Hepatocyte (in vitro differentiated cells): ENCODE results near the gene FAM13C.

Experiments
- EZH2 ChIP-seq: fragments of 200-600 bp; sonication (generic); IDR thresholded peaks from 2 replicates; pipeline ENCODE4 v1.6.1; 2016; ENCODE audit warnings: antibody characterized with exemption, mild to moderate bottlenecking, borderline replicate concordance
- EZH2phosphoT487 ChIP-seq: fragments of 200-600 bp; sonication (generic); IDR thresholded peaks from one replicate; pipeline ENCODE4 v1.6.1; 2018; ENCODE audit warnings: antibody characterized with exemption, mild to moderate bottlenecking, low read depth, moderate library complexity; ENCODE audit not compliant: unreplicated experiment, severe bottlenecking
- TF ChIP-seq, protein P1 (sequence below): fragments of 200-600 bp; sonication (generic); IDR thresholded peaks from 2 replicates; pipeline ENCODE4 v1.5.1; 2016; ENCODE audit warnings: antibody characterized with exemption, mild to moderate bottlenecking; ENCODE audit not compliant: poor library complexity

DNA sequence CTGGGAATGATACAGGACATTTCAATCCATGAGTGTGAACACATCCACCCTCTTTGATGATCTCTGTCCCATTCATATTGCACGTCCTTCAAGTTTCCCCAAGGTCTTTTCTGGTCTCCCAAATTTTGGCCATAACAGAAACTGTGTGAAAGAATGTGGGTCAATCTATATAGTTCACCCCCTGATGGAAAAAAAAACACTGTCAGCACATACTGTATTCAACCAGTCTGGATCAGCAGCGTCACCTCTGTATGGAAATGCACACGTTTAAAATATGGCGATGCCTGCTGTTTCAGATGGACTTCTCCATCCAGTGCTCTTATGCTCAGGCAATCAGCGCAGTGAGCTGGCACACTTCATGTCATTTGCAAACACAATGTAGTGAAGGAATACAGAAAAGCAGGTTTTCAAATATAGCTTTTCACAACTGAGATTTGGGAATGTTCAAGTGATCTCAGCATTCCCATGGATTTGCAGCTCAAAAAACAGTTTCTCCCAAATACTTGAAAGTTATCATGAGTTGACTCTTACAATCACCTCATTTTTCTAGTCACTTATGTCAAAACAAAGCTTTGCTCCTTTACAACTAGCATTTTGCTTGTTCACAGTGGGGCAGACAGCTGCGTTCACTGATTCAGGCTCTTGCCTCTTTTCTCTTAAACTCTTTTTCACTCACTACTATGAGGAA lies 61.1 kb downstream of the FAM13C start:
- no peak for TF ChIP-seq EZH2
- TF ChIP-seq, protein P1, sequence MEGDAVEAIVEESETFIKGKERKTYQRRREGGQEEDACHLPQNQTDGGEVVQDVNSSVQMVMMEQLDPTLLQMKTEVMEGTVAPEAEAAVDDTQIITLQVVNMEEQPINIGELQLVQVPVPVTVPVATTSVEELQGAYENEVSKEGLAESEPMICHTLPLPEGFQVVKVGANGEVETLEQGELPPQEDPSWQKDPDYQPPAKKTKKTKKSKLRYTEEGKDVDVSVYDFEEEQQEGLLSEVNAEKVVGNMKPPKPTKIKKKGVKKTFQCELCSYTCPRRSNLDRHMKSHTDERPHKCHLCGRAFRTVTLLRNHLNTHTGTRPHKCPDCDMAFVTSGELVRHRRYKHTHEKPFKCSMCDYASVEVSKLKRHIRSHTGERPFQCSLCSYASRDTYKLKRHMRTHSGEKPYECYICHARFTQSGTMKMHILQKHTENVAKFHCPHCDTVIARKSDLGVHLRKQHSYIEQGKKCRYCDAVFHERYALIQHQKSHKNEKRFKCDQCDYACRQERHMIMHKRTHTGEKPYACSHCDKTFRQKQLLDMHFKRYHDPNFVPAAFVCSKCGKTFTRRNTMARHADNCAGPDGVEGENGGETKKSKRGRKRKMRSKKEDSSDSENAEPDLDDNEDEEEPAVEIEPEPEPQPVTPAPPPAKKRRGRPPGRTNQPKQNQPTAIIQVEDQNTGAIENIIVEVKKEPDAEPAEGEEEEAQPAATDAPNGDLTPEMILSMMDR = no peak
- no peak for TF ChIP-seq EZH2phosphoT487
